K562 (cell line): ENCODE measurements around the gene NOD2. TPM values are rescaled to one million over a fixed set of nuclear protein-coding genes. Genes with fewer than 3 reads are reported as not detected.
A peak's percentile ranks its signal among the peaks of the same experiment; 100 is the strongest.

Source experiments
- ATAC-seq: fragments of 200-7000 bp; cut with Tn5 transposase; 3 replicates; pipeline ENCODE4 v1.9.1; 2020; ENCODE audit warnings: moderate library complexity
- BruUV-seq: library from RNA; stranded (reverse); fragments of 400-500 nt; replicated peaks from 2 replicates; lab custom pipeline; 2021; lab: Mats Ljungman, UMichigan
- CTCF ChIA-PET: fragments of 300-600 bp; formaldehyde crosslinking; extraction: SDS; loops from one replicate; lab custom pipeline; 2021; ENCODE audit warnings: low intra/inter-chr PET ratio; lab: Yijun Ruan, JAX
- POLR2A ChIA-PET: fragments of 300-600, 350-650 bp; sonication (Branson Sonifier 250); formaldehyde crosslinking; extraction: SDS; loops from one replicate; lab custom pipeline; 2021; ENCODE audit warnings: antibody characterized with exemption, inconsistent platforms; lab: Yijun Ruan, JAX
- DNase-seq, 4 experiments: peaks; one replicate each; pipeline versions ENCODE4 v3.0.0 to v3.0.0-alpha.2; 2011 to 2018; ENCODE audit warnings: low spot score in 3 of 4, mixed read lengths in 3 of 4; ENCODE audit errors: extremely low read depth in 1 of 4
- FAIRE-seq: peaks from 2 replicates; lab custom pipeline; 2011; peaks lifted over from hg19 to GRCh38; lab: Jason Lieb, UNC
- H2AFZ ChIP-seq: 2 replicates; pipeline ENCODE4 v1.6.0; 2011; ENCODE audit warnings: low read depth, low read length, control low read depth, inconsistent platforms
- H3K27ac ChIP-seq: fragments of 200-600 bp; 3 replicates; pipeline ENCODE4 v1.8.0; 2011; ENCODE audit warnings: low read depth, mild to moderate bottlenecking, control low read depth, inconsistent platforms, low read length, moderate library complexity, mixed read lengths; ENCODE audit errors: extremely low read depth
- H3K27me3 ChIP-seq, 2 experiments: fragments of 300-600 bp in 1 of 2; 2 replicates in 1 of 2; 3 replicates in 1 of 2; pipeline versions ENCODE4 v1.6.0 to v1.8.0; 2011; ENCODE audit warnings: inconsistent platforms in 2 of 2, low read length in 2 of 2, mild to moderate bottlenecking in 1 of 2, mixed read lengths in 1 of 2, moderate library complexity in 1 of 2; ENCODE audit not compliant: control insufficient read depth in 2 of 2, insufficient read depth in 2 of 2
- H3K36me3 ChIP-seq: fragments of 300-600 bp; 3 replicates; pipeline ENCODE4 v1.8.0; 2011; ENCODE audit warnings: mild to moderate bottlenecking, low read length, inconsistent platforms; ENCODE audit not compliant: control insufficient read depth, insufficient read depth
- H3K4me1 ChIP-seq, 2 experiments: fragments of 200-600 bp in 1 of 2; replicated peaks in 1 of 2; 2 replicates in 1 of 2; 3 replicates in 1 of 2; pipeline versions ENCODE4 v1.5.1 to v1.8.0; 2011; ENCODE audit warnings: inconsistent platforms in 2 of 2, low read length in 2 of 2, mild to moderate bottlenecking in 1 of 2, mixed read lengths in 1 of 2, moderate library complexity in 1 of 2; ENCODE audit not compliant: control insufficient read depth in 2 of 2, insufficient read depth in 2 of 2
- H3K4me2 ChIP-seq: 2 replicates; pipeline ENCODE4 v1.6.1; 2011; ENCODE audit warnings: low read length, control low read depth, inconsistent platforms, mixed read lengths; ENCODE audit not compliant: insufficient read depth
- H3K4me3 ChIP-seq: fragments of 200-600 bp; sonication (generic), shearing (Covaris generic); 2 replicates; pipeline ENCODE4 v1.5.1; 2016; ENCODE audit warnings: control low read depth, inconsistent platforms
- H3K79me2 ChIP-seq: fragments of 200-600 bp; 3 replicates; pipeline ENCODE4 v1.8.0; 2011; ENCODE audit warnings: low read length, inconsistent platforms; ENCODE audit not compliant: control insufficient read depth, insufficient read depth
- H3K9ac ChIP-seq, 2 experiments: 2 replicates each; pipeline versions ENCODE4 v1.6.0 to v1.6.1; 2011; ENCODE audit warnings: low read depth in 2 of 2, low read length in 2 of 2, control low read depth in 1 of 2, inconsistent platforms in 1 of 2, mild to moderate bottlenecking in 1 of 2, mixed read lengths in 1 of 2; ENCODE audit not compliant: insufficient read depth in 1 of 2
- H3K9me1 ChIP-seq: one replicate; pipeline ENCODE4 v1.6.0; 2011; ENCODE audit warnings: inconsistent platforms, mild to moderate bottlenecking, low read length, moderate library complexity; ENCODE audit not compliant: control insufficient read depth, insufficient read depth
- H3K9me3 ChIP-seq: replicated peaks from 2 replicates; pipeline ENCODE4 v1.5.1; 2011; ENCODE audit warnings: low read depth, low read length, inconsistent platforms; ENCODE audit not compliant: control insufficient read depth, insufficient read depth
- H4K20me1 ChIP-seq: replicated peaks from 2 replicates; pipeline ENCODE4 v1.6.1; 2011; ENCODE audit warnings: low read length, inconsistent platforms, mixed read lengths; ENCODE audit not compliant: control insufficient read depth, insufficient read depth
- CAMTA2 ChIP-seq: fragments of 250-450 bp; sonication (Bioruptor Pico); conservative IDR thresholded peaks from 2 replicates; pipeline ENCODE4 v1.5.1; 2022
- CTCF ChIP-seq, 3 experiments: IDR thresholded peaks in 2 of 3; conservative IDR thresholded peaks in 1 of 3; 2 replicates each; pipeline ENCODE4 v1.5.1; 2011 to 2012; ENCODE audit warnings: low read length in 3 of 3, mild to moderate bottlenecking in 3 of 3, control low read depth in 2 of 3, improper control_type of control experiment in 1 of 3, inconsistent platforms in 1 of 3, low read depth in 1 of 3, mixed read lengths in 1 of 3, moderate library complexity in 1 of 3; ENCODE audit not compliant: insufficient read depth in 2 of 3
- ZFP1 ChIP-seq: fragments of 450-650 bp; formaldehyde crosslinking; IDR thresholded peaks from 2 replicates; pipeline ENCODE4 v1.4.0; 2020; ENCODE audit warnings: mild to moderate bottlenecking, mixed read lengths
- WGBS: fragments of 100-300 bp; shearing (Covaris generic); methylation state at CpG from one replicate; pipeline ENCODE4 v1.1.6; 2016; ENCODE audit warnings: low coverage, mixed read lengths; ENCODE audit not compliant: insufficient coverage; ENCODE audit errors: missing lambda C conversion rate; 5-methylcytosine and 5-hydroxymethylcytosine counted together
- in situ Hi-C: fragments of 300-500 bp; cut with MboI; formaldehyde crosslinking; loops from 4 replicates; pipeline ENCODE4 v1.15.0; 2018; ENCODE audit warnings: inconsistent platforms, mixed read lengths
- intact Hi-C: fragments of 100-400 bp; cut with micrococcal nuclease; formaldehyde crosslinking; loops from 2 replicates; pipeline ENCODE4 v1.14.2; 2022
- polyA plus RNA-seq, 8 experiments: library from polyadenylated mRNA; depleted of rRNA in 4 of 8; stranded (reverse) in 5 of 8; unstranded in 3 of 8; fragments of >200 nt; fragmentation: Nextera tagmentation in 2 of 8; fragmentation: Illumina TruSeq in 1 of 8; extraction: Ambion mirVana in 2 of 8; extraction: Trizol in 1 of 8; gene quantifications; 2 replicates each; pipeline versions ENCODE4 v1.2.1 to v1.2.3, GENCODE V29; 2011 to 2014; ENCODE audit warnings: inconsistent platforms in 1 of 8, missing spikeins in 1 of 8
- total RNA-seq, 7 experiments: library from RNA; depleted of rRNA in 6 of 7; stranded (reverse); fragments of >200 nt in 6 of 7; fragmentation: Illumina TruSeq in 2 of 7; extraction: Trizol in 2 of 7; gene quantifications; 2 replicates each; pipeline versions ENCODE4 v1.2.1 to v1.2.3, GENCODE V29; 2011 to 2021; ENCODE audit warnings: low replicate concordance in 1 of 7

NOD2 gene
- total and polyA plus RNA-seq, 9 of the 15 experiments (the other 6 are each of a cell fraction or from before 2014, with no cell fraction given), result 0.04 TPM; not detected in 8

- no peak overlapping the region for H2AFZ ChIP-seq
- CTCF ChIA-PET, result no interaction called here
- no peak for TF ChIP-seq CAMTA2 (CRISPR knock-in tag)
- TF ChIP-seq CTCF (IDR thresholded peaks at IDR 0.05 in 2 of 3, conservative IDR thresholded peaks at IDR 0.05 in 1 of 3; ENCODE audit: insufficient read depth in 2 of 3, low read depth in 1 of 3, low read length in 3 of 3), result peak in 2 of 3 experiments; percentile 17; a peak in 2 of 6 replicates
- TF ChIP-seq ZFP1 (CRISPR knock-in tag), result no peak
- TF ChIP-seq, all 486 proteins: peak for 1
- H4K20me1 ChIP-seq, result 0 out of 2 replicates have a peak, but pooled peaks cover 5% of the 10 kb centered on the region
- intact Hi-C loops, result no loop called here
- no peak overlapping the region for H3K9ac ChIP-seq
- no peaks in the 10 kb centered on the region for H3K9me3 ChIP-seq
- no peak overlapping the region for H3K4me2 ChIP-seq
- ATAC-seq (no peak), DNase-seq (no peak), FAIRE-seq (no peak)
- POLR2A ChIA-PET, result no interaction called here
- in situ Hi-C loops, result no loop called here
- H3K27ac ChIP-seq, result no peak overlapping the region
- H3K4me3 ChIP-seq, result no peak overlapping the region
- H3K4me1 ChIP-seq, result no peaks in the 10 kb centered on the region
- peaks cover 8 to 51% of the 10 kb centered on the region in 2 experiments for H3K27me3 ChIP-seq
- H3K36me3 ChIP-seq, result no peaks in the 10 kb centered on the region
- 1% methylated on average over 6 of the region's 6 CpGs for WGBS
- no peaks in the 10 kb centered on the region for H3K79me2 ChIP-seq
- BruUV-seq, result no TSS peak
- peaks cover 5% of the 10 kb centered on the region for H3K9me1 ChIP-seq
Measured at GRCh38 chr16:50644729-50645128, 48.7 kb upstream of the NOD2 start.
